Epithelial cell of umbilical artery (primary cell): ENCODE measurements around the gene ZCCHC14. TPM values are rescaled to one million over a fixed set of nuclear protein-coding genes. Genes with fewer than 3 reads are reported as not detected.

ENCODE experiments used
- total RNA-seq: library from RNA; depleted of rRNA; stranded (reverse); fragments of >200 nt; gene quantifications from 2 replicates; pipeline ENCODE4 v1.2.3, GENCODE V29; 2014

The ZCCHC14 gene
- 4.2 and 4.9 TPM in 2 replicates for total RNA-seq

GRCh38 chr16:87492721-87493607 lies at the start of gene ZCCHC14:
ZCCHC14 (minus strand) TSS chr16:87493024; CDS start chr16:87492238, 786 bp downstream.

GRCh38 chr16:87391950-87392820 lies 100.6 kb downstream of the ZCCHC14 start, which contains the start of gene MAP1LC3B:
MAP1LC3B (plus strand) TSS chr16:87392336; CDS start chr16:87392428, 92 bp downstream.

GRCh38 chr16:87383505-87384161 lies 109.2 kb downstream of the ZCCHC14 start, which contains the start of gene FBXO31:
FBXO31 (minus strand) TSS chr16:87383776; CDS start chr16:87383744, 32 bp downstream.

Other genes with a start within 250 kb of the ZCCHC14 start
- gene C16orf95, start 175.6 kb downstream of the ZCCHC14 start, total RNA-seq = 7.5 and 9.4 TPM in 2 replicates
- 14.6 and 54.4 TPM in 2 replicates for gene FBXO31, start 109.2 kb downstream of the ZCCHC14 start, total RNA-seq
- 17.2 and 25.8 TPM in 2 replicates for gene MAP1LC3B, start 100.7 kb downstream of the ZCCHC14 start, total RNA-seq
- under 0.01 TPM in 1 of 2 replicates, not detected in the other for gene JPH3, start 109.5 kb upstream of the ZCCHC14 start, total RNA-seq